ENCODE results near the gene MORC4. TPM values are rescaled to one million over a fixed set of nuclear protein-coding genes. Genes with fewer than 3 reads are reported as not detected.

Gene MORC4
- polyA plus RNA-seq, 2 of the 4 experiments (the other 2 are of a cell fraction) = 75.7 to 98.2 TPM

DNA sequence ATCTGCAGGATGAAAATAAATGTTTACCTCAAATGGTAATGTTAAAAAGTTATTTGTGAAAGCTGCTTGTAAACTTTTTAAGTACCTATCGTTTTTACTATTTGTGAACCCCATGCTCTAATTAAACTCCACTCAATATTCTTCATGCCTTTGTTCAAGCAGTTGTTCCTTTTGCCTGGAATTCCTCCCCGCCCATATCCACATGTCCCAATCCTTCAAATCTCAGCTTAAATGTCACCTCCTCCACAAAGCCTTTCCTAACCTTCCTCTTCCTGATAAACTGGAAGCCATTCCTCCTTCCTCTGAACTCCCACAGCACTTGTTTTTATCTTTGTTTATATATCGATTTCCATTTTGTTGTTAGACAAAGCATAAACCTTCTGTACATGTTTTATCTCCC is 2.4 kb downstream of the MORC4 start (continued):
- TF ChIP-seq CHD4 (IDR thresholded peaks at IDR 0.05; ENCODE audit: borderline replicate concordance) = no peak
- no peak for TF ChIP-seq CEBPB (IDR thresholded peaks at IDR 0.05)
- no peak for TF ChIP-seq SREBF2 (IDR thresholded peaks at IDR 0.05)
- no peak for TF ChIP-seq JUNB (IDR thresholded peaks at IDR 0.05)
- no peak for TF ChIP-seq RNF2 (IDR thresholded peaks at IDR 0.05; ENCODE audit: borderline replicate concordance, low read depth)
- no peak for TF ChIP-seq POLR2A (IDR thresholded peaks at IDR 0.05; ENCODE audit: low read length)
- TF ChIP-seq FOXS1 (CRISPR knock-in tag; IDR thresholded peaks at IDR 0.05) = no peak

DNA sequence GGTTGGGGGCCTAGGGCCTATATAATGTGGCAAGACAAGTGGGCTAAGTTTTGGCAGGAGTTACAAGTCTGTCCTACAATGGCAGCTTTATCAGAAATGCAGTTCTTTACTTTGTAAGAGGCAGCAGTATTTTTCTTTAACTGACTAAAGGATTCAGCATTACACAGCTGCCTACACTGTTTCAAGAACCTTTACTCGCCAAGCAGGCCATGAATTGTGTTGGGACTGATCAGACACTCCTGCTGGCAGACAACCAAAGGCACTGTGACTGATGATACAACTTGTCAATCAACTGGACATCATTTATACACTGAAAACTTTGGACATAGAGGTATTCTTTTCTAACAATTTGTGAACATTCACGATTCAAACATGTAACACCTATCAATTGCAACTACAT is 4.3 kb downstream of the MORC4 start:
- ChIA-PET CTCF (interaction anchor here (0.6 to 1.8 kb wide), 2 partner anchors 102 to 322 kb away, joined by 3 to 7 read pairs; no protein-coding TSS in a partner anchor), POLR2A (interaction anchor here (0.6 kb wide), 2 partner anchors 8 to 825 kb away, joined by 3 to 5 read pairs; no protein-coding TSS in a partner anchor)
- peak overlapping the region; percentile 83 for H3K4me2 ChIP-seq
- TF ChIP-seq EP300 (IDR thresholded peaks at IDR 0.05) (no peak), MAFK (IDR thresholded peaks at IDR 0.05; ENCODE audit: partially characterized antibody) (no peak), JUNB (IDR thresholded peaks at IDR 0.05) (no peak)
- TF ChIP-seq, protein P1, sequence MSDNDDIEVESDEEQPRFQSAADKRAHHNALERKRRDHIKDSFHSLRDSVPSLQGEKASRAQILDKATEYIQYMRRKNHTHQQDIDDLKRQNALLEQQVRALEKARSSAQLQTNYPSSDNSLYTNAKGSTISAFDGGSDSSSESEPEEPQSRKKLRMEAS (IDR thresholded peaks at IDR 0.05) = no peak
- no peak for ATAC-seq
- no peak for DNase-seq (ENCODE audit: low read depth in 1 of 2, low spot score in 1 of 2)
- 97% methylated on average over 2 of the region's 2 CpGs for WGBS (ENCODE audit: missing lambda C conversion rate)
- no peak overlapping the region for H3K27ac ChIP-seq
- FAIRE-seq = no peak
- no peak overlapping the region for H3K4me3 ChIP-seq
- H3K4me1 ChIP-seq = peaks cover 54% of the 10 kb centered on the region
- H3K9me3 ChIP-seq = no peaks in the 10 kb centered on the region

DNA sequence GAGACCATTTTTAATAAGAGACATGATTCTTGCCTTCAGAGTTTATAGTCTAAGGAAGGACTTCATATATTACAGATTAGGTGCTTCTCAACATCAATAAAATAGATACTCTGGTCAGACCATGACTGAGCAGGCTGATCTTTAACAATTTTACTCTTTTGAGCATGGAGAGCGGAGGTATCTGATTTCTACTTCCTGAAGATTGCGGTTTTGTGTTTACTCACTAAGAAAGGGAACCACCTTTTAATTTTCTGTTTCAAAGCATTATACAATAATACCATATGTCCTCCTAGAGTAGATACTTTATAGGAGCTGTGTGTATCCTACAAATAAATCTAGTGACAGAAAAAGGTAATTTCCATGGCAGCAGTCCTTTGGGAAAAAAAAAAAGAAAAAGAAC is 12.5 kb downstream of the MORC4 start:
- no peak for FAIRE-seq
- POLR2A ChIA-PET = interaction anchor here (0.6 kb wide), 1 partner anchor 8 kb away, joined by 5 read pairs; no protein-coding TSS in a partner anchor
- no peak overlapping the region for H3K4me3 ChIP-seq
- WGBS (ENCODE audit: missing lambda C conversion rate) = 78% methylated on average over 2 of the region's 2 CpGs
- ATAC-seq = no peak
- no peak for DNase-seq (ENCODE audit: low read depth in 1 of 2, low spot score in 1 of 2)
- CTCF ChIA-PET = interaction anchor here (0.7 to 2.8 kb wide), 2 partner anchors 10 to 93 kb away, joined by 3 to 12 read pairs; no protein-coding TSS in a partner anchor
- H3K4me2 ChIP-seq = no peak overlapping the region
- peaks cover 12% of the 10 kb centered on the region; the same call in 2 of the 3 replicates for H3K4me1 ChIP-seq
- H3K27ac ChIP-seq = no peak overlapping the region
- H3K9me3 ChIP-seq = no peaks in the 10 kb centered on the region
- TF ChIP-seq RAD21 (conservative IDR thresholded peaks at IDR 0.05 in 1 of 2, IDR thresholded peaks at IDR 0.05 in 1 of 2) (no peak), CHD4 (IDR thresholded peaks at IDR 0.05; ENCODE audit: borderline replicate concordance) (no peak), MAZ (IDR thresholded peaks at IDR 0.05; ENCODE audit: borderline replicate concordance, low read depth, low read length) (no peak), ESRRA (IDR thresholded peaks at IDR 0.05; ENCODE audit: borderline replicate concordance, low read length) (no peak), NFE2L2 (conservative IDR thresholded peaks at IDR 0.05; ENCODE audit: low read length) (no peak), POLR2AphosphoS2 (conservative IDR thresholded peaks at IDR 0.05; ENCODE audit: low read length) (no peak), GATA3 (IDR thresholded peaks at IDR 0.05; ENCODE audit: borderline replicate concordance) (no peak), KDM5A (IDR thresholded peaks at IDR 0.05) (no peak), CEBPB (IDR thresholded peaks at IDR 0.05) (no peak), RFX5 (IDR thresholded peaks at IDR 0.05) (no peak), CBX8 (IDR thresholded peaks at IDR 0.05) (no peak), RCOR1 (IDR thresholded peaks at IDR 0.05; ENCODE audit: low read depth, low read length) (no peak)
- TF ChIP-seq, protein P2, sequence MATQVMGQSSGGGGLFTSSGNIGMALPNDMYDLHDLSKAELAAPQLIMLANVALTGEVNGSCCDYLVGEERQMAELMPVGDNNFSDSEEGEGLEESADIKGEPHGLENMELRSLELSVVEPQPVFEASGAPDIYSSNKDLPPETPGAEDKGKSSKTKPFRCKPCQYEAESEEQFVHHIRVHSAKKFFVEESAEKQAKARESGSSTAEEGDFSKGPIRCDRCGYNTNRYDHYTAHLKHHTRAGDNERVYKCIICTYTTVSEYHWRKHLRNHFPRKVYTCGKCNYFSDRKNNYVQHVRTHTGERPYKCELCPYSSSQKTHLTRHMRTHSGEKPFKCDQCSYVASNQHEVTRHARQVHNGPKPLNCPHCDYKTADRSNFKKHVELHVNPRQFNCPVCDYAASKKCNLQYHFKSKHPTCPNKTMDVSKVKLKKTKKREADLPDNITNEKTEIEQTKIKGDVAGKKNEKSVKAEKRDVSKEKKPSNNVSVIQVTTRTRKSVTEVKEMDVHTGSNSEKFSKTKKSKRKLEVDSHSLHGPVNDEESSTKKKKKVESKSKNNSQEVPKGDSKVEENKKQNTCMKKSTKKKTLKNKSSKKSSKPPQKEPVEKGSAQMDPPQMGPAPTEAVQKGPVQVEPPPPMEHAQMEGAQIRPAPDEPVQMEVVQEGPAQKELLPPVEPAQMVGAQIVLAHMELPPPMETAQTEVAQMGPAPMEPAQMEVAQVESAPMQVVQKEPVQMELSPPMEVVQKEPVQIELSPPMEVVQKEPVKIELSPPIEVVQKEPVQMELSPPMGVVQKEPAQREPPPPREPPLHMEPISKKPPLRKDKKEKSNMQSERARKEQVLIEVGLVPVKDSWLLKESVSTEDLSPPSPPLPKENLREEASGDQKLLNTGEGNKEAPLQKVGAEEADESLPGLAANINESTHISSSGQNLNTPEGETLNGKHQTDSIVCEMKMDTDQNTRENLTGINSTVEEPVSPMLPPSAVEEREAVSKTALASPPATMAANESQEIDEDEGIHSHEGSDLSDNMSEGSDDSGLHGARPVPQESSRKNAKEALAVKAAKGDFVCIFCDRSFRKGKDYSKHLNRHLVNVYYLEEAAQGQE (IDR thresholded peaks at IDR 0.05) = no peak
- TF ChIP-seq, protein P3, sequence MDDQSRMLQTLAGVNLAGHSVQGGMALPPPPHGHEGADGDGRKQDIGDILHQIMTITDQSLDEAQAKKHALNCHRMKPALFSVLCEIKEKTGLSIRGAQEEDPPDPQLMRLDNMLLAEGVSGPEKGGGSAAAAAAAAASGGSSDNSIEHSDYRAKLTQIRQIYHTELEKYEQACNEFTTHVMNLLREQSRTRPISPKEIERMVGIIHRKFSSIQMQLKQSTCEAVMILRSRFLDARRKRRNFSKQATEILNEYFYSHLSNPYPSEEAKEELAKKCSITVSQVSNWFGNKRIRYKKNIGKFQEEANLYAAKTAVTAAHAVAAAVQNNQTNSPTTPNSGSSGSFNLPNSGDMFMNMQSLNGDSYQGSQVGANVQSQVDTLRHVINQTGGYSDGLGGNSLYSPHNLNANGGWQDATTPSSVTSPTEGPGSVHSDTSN (IDR thresholded peaks at IDR 0.05) = no peak
- TF ChIP-seq, protein P4, sequence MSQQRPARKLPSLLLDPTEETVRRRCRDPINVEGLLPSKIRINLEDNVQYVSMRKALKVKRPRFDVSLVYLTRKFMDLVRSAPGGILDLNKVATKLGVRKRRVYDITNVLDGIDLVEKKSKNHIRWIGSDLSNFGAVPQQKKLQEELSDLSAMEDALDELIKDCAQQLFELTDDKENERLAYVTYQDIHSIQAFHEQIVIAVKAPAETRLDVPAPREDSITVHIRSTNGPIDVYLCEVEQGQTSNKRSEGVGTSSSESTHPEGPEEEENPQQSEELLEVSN (IDR thresholded peaks at IDR 0.05; ENCODE audit: borderline replicate concordance, low read depth) = no peak
- TF ChIP-seq, protein P5, sequence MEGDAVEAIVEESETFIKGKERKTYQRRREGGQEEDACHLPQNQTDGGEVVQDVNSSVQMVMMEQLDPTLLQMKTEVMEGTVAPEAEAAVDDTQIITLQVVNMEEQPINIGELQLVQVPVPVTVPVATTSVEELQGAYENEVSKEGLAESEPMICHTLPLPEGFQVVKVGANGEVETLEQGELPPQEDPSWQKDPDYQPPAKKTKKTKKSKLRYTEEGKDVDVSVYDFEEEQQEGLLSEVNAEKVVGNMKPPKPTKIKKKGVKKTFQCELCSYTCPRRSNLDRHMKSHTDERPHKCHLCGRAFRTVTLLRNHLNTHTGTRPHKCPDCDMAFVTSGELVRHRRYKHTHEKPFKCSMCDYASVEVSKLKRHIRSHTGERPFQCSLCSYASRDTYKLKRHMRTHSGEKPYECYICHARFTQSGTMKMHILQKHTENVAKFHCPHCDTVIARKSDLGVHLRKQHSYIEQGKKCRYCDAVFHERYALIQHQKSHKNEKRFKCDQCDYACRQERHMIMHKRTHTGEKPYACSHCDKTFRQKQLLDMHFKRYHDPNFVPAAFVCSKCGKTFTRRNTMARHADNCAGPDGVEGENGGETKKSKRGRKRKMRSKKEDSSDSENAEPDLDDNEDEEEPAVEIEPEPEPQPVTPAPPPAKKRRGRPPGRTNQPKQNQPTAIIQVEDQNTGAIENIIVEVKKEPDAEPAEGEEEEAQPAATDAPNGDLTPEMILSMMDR (IDR thresholded peaks at IDR 0.05) = no peak
- TF ChIP-seq, protein P6, sequence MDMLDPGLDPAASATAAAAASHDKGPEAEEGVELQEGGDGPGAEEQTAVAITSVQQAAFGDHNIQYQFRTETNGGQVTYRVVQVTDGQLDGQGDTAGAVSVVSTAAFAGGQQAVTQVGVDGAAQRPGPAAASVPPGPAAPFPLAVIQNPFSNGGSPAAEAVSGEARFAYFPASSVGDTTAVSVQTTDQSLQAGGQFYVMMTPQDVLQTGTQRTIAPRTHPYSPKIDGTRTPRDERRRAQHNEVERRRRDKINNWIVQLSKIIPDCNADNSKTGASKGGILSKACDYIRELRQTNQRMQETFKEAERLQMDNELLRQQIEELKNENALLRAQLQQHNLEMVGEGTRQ (IDR thresholded peaks at IDR 0.05) = no peak
- TF ChIP-seq, protein P7, sequence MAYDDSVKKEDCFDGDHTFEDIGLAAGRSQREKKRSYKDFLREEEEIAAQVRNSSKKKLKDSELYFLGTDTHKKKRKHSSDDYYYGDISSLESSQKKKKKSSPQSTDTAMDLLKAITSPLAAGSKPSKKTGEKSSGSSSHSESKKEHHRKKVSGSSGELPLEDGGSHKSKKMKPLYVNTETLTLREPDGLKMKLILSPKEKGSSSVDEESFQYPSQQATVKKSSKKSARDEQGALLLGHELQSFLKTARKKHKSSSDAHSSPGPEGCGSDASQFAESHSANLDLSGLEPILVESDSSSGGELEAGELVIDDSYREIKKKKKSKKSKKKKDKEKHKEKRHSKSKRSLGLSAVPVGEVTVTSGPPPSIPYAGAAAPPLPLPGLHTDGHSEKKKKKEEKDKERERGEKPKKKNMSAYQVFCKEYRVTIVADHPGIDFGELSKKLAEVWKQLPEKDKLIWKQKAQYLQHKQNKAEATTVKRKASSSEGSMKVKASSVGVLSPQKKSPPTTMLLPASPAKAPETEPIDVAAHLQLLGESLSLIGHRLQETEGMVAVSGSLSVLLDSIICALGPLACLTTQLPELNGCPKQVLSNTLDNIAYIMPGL (CRISPR knock-in tag; IDR thresholded peaks at IDR 0.05; ENCODE audit: borderline replicate concordance) = no peak
